NB4 (cell line): Measurements from ENCODE around the gene CHCHD5.

Source experiments
- DNase-seq: peaks from one replicate; pipeline ENCODE4 v3.0.0; 2010; ENCODE audit warnings: low read depth
- H3K4me3 ChIP-seq: one replicate; pipeline ENCODE4 v1.5.1; 2011; ENCODE audit warnings: mild to moderate bottlenecking, low read depth, low read length, moderate library complexity
- CTCF ChIP-seq: IDR thresholded peaks from one replicate; pipeline ENCODE4 v1.5.1; 2012; ENCODE audit warnings: low read depth, low read length
- MAX ChIP-seq: IDR thresholded peaks from 2 replicates; pipeline ENCODE4 v1.6.1; 2011; ENCODE audit warnings: low read depth, low read length
- MYC ChIP-seq: IDR thresholded peaks from 2 replicates; pipeline ENCODE4 v1.6.1; 2011; ENCODE audit warnings: low read depth, low read length
- POLR2A ChIP-seq: IDR thresholded peaks from 2 replicates; pipeline ENCODE4 v1.6.1; 2011; ENCODE audit warnings: mild to moderate bottlenecking; ENCODE audit not compliant: insufficient read length; ENCODE audit errors: extremely low read depth

The CHCHD5 gene

GRCh38 chr2:112597537-112598322, 13.3 kb downstream of the CHCHD5 start:
- no peak overlapping the region for H3K4me3 ChIP-seq
- TF ChIP-seq POLR2A (no peak), MAX (no peak)
- no peak for DNase-seq

- TF ChIP-seq MAX (no peak), CTCF (no peak), POLR2A (no peak), MYC (no peak)
- no peak for DNase-seq
- H3K4me3 ChIP-seq, result no peak overlapping the region
Observed at GRCh38 chr2:112600634-112601033, 16.2 kb downstream of the CHCHD5 start.

GRCh38 chr2:112601754-112602153, 17.3 kb downstream of the CHCHD5 start:
- DNase-seq, result no peak
- no peak for TF ChIP-seq MYC
- no peak for TF ChIP-seq POLR2A

GRCh38 chr2:112602917-112603316, 18.5 kb downstream of the CHCHD5 start:
- H3K4me3 ChIP-seq, result no peak overlapping the region

More at GRCh38 chr2:112601754-112602153, 17.3 kb downstream of the CHCHD5 start:
- H3K4me3 ChIP-seq, result no peak overlapping the region

GRCh38 chr2:112603731-112604130, 19.3 kb downstream of the CHCHD5 start:
- no peak for DNase-seq
- TF ChIP-seq POLR2A, result no peak
- TF ChIP-seq MYC, result no peak
- TF ChIP-seq MAX, result no peak
- no peak for TF ChIP-seq CTCF
- no peak overlapping the region for H3K4me3 ChIP-seq

More at GRCh38 chr2:112602917-112603316, 18.5 kb downstream of the CHCHD5 start:
- no peak for TF ChIP-seq MYC
- TF ChIP-seq CTCF, result no peak
- no peak for TF ChIP-seq POLR2A
- no peak for TF ChIP-seq MAX
- no peak for DNase-seq

- no peak for DNase-seq
- no peak overlapping the region for H3K4me3 ChIP-seq
- TF ChIP-seq MYC (no peak), CTCF (no peak), POLR2A (no peak), MAX (no peak)
Observed at GRCh38 chr2:112604952-112605351, 20.5 kb downstream of the CHCHD5 start.

GRCh38 chr2:112605926-112606325, 21.5 kb downstream of the CHCHD5 start:
- no peak for TF ChIP-seq POLR2A
- TF ChIP-seq MAX, result no peak
- no peak for TF ChIP-seq MYC
- TF ChIP-seq CTCF, result no peak
- H3K4me3 ChIP-seq, result no peak overlapping the region
- no peak for DNase-seq
